GM19023 (cell line): ENCODE measurements around the gene STK11.
"Not testable (repeated sequence)": the region's sequence is repeated elsewhere in the genome, so short reads cannot be mapped to it uniquely, and the experiment has no call there.

Source experiments
- ATAC-seq: cut with Tn5 transposase; IDR thresholded peaks from one replicate; pipeline ENCODE4 v1.9.1; 2021; ENCODE audit warnings: mild to moderate bottlenecking, moderate library complexity; ENCODE audit not compliant: unreplicated experiment

The STK11 gene

GRCh38 chr19:1168572-1169410, 36.8 kb upstream of the STK11 start:
- no peak for ATAC-seq

- ATAC-seq = no peak
Measured at GRCh38 chr19:1169411-1169791, 36.2 kb upstream of the STK11 start.

GRCh38 chr19:1169921-1170885, 35.4 kb upstream of the STK11 start:
- no peak for ATAC-seq

GRCh38 chr19:1170938-1171754, 34.4 kb upstream of the STK11 start:
- no peak for ATAC-seq

GRCh38 chr19:1171755-1172352, 33.7 kb upstream of the STK11 start:
- no peak for ATAC-seq

- ATAC-seq = no peak
Measured at GRCh38 chr19:1172353-1173158, 33.0 kb upstream of the STK11 start.

GRCh38 chr19:1173159-1173844, 32.3 kb upstream of the STK11 start:
- peak; percentile 8 for ATAC-seq

- ATAC-seq = peak; percentile 64
Measured at GRCh38 chr19:1173845-1174809, 31.5 kb upstream of the STK11 start, which contains the start of gene SBNO2. Gene SBNO2 (minus strand): TSS chr19:1174268. CDS start chr19:1154276, 19,992 bp downstream.

GRCh38 chr19:1177322-1178114, 28.1 kb upstream of the STK11 start:
- no peak for ATAC-seq

GRCh38 chr19:1181606-1182005, 24.0 kb upstream of the STK11 start:
- no peak for ATAC-seq

GRCh38 chr19:1182068-1182467, 23.5 kb upstream of the STK11 start:
- no peak for ATAC-seq

- no peak for ATAC-seq
Measured at GRCh38 chr19:1182727-1183126, 22.9 kb upstream of the STK11 start.

GRCh38 chr19:1183543-1184172, 21.9 kb upstream of the STK11 start:
- no peak for ATAC-seq

- ATAC-seq = no peak
Measured at GRCh38 chr19:1189419-1189818, 16.2 kb upstream of the STK11 start.

GRCh38 chr19:1199531-1199930, 6.0 kb upstream of the STK11 start:
- no peak for ATAC-seq

- not testable (repeated sequence) for ATAC-seq
Measured at GRCh38 chr19:1200614-1201013, 5.0 kb upstream of the STK11 start.
